ENCODE results near the gene LMO2. TPM values are rescaled to one million over a fixed set of nuclear protein-coding genes. Genes with fewer than 3 reads are reported as not detected.

The LMO2 gene
- total and polyA plus RNA-seq, 2 of the 13 experiments (the other 11 are each of a cell fraction or from before 2014, with no cell fraction given), result not detected

GRCh38 chr11:33931067-33931466, 39.2 kb upstream of the LMO2 start:
- no peak overlapping the region for H3K4me3 ChIP-seq (replicated peaks in 1 of 3; ENCODE audit: insufficient read depth in 1 of 3, low read depth in 2 of 3, low read length in 3 of 3)
- CTCF ChIA-PET (ENCODE audit: low intra/inter-chr PET ratio, low total read pairs), result no interaction called here
- POLR2A ChIA-PET, result no interaction called here
- H3K9me3 ChIP-seq (ENCODE audit: low read length), result no peaks in the 10 kb centered on the region
- no TSS peak for BruUV-seq (replicated peaks)
- no peak overlapping the region for H3K27ac ChIP-seq (ENCODE audit: extremely low read length, insufficient read depth, low read length)
- intact Hi-C loops (cut with micrococcal nuclease; ENCODE audit: unreplicated experiment) (no loop called here), in situ Hi-C loops (cut with HindIII; ENCODE audit: extremely low pct_ligation_motif_present, low pct_unique_long_range_greater_than_20kb) (no loop called here)
- DNase-seq (ENCODE audit: low spot score), result no peak
- peaks cover 0 to 19% of the 10 kb centered on the region in 2 experiments; a peak in 3 of 5 replicates for H3K27me3 ChIP-seq (ENCODE audit: control insufficient read depth in 1 of 2, insufficient read depth in 2 of 2, low read length in 2 of 2)
- 0 out of 2 replicates have a peak, but pooled peaks cover 8% of the 10 kb centered on the region for H3K4me1 ChIP-seq (ENCODE audit: insufficient read depth, low read length)
- no peak for FAIRE-seq
- no peaks in the 10 kb centered on the region for H3K36me3 ChIP-seq (replicated peaks in 1 of 2; ENCODE audit: control insufficient read depth in 1 of 2, insufficient read depth in 2 of 2, low read length in 2 of 2)
- no peak for ATAC-seq
- TF ChIP-seq ZNF816 (CRISPR knock-in tag; IDR thresholded peaks at IDR 0.05; ENCODE audit: borderline replicate concordance) (no peak), ZNF432 (CRISPR knock-in tag; IDR thresholded peaks at IDR 0.05; ENCODE audit: borderline replicate concordance) (no peak), HDAC2 (CRISPR knock-in tag; IDR thresholded peaks at IDR 0.05) (no peak)
- no peaks in the 10 kb centered on the region for H4K20me1 ChIP-seq (ENCODE audit: insufficient read depth, low read length)
- H3K9ac ChIP-seq (ENCODE audit: insufficient read depth, low read depth, low read length), result no peak overlapping the region
- no peak overlapping the region for H2AFZ ChIP-seq (ENCODE audit: low read length)
- no peak overlapping the region for H3K4me2 ChIP-seq (ENCODE audit: low read depth, low read length)
- 5% methylated on average over 1 of the region's 1 CpG for WGBS (ENCODE audit: low lambda C conversion rate)
- no peaks in the 10 kb centered on the region for H3K79me2 ChIP-seq (ENCODE audit: insufficient read depth, low read length)

- in situ Hi-C loops (cut with HindIII; ENCODE audit: extremely low pct_ligation_motif_present, low pct_unique_long_range_greater_than_20kb), result no loop called here
- H3K4me3 ChIP-seq (replicated peaks in 1 of 3; ENCODE audit: insufficient read depth in 1 of 3, low read depth in 2 of 3, low read length in 3 of 3), result no peak overlapping the region
- intact Hi-C loops (cut with micrococcal nuclease; ENCODE audit: unreplicated experiment), result no loop called here
- no peaks in the 10 kb centered on the region for H3K9me3 ChIP-seq (ENCODE audit: low read length)
- no peaks in the 10 kb centered on the region for H3K36me3 ChIP-seq (replicated peaks in 1 of 2; ENCODE audit: control insufficient read depth in 1 of 2, insufficient read depth in 2 of 2, low read length in 2 of 2)
- 30% methylated on average over 7 of the region's 7 CpGs for WGBS (ENCODE audit: low lambda C conversion rate)
- no peak overlapping the region for H3K9ac ChIP-seq (ENCODE audit: insufficient read depth, low read depth, low read length)
- H3K4me1 ChIP-seq (ENCODE audit: insufficient read depth, low read length), result 0 out of 2 replicates have a peak, but pooled peaks cover 8% of the 10 kb centered on the region
- no peaks in the 10 kb centered on the region for H4K20me1 ChIP-seq (ENCODE audit: insufficient read depth, low read length)
- ATAC-seq (no peak), DNase-seq (ENCODE audit: low spot score) (no peak), FAIRE-seq (no peak)
- no peaks in the 10 kb centered on the region for H3K79me2 ChIP-seq (ENCODE audit: insufficient read depth, low read length)
- H3K27me3 ChIP-seq (ENCODE audit: control insufficient read depth in 1 of 2, insufficient read depth in 2 of 2, low read length in 2 of 2), result peaks cover 0 to 19% of the 10 kb centered on the region in 2 experiments; a peak in 3 of 5 replicates
- H2AFZ ChIP-seq (ENCODE audit: low read length), result no peak overlapping the region
- 0 out of 2 replicates have a peak, but pooled peaks have one; percentile 5 for TF ChIP-seq CEBPB (IDR thresholded peaks at IDR 0.05; ENCODE audit: borderline replicate concordance, low read depth, low read length)
- TF ChIP-seq, protein P1, sequence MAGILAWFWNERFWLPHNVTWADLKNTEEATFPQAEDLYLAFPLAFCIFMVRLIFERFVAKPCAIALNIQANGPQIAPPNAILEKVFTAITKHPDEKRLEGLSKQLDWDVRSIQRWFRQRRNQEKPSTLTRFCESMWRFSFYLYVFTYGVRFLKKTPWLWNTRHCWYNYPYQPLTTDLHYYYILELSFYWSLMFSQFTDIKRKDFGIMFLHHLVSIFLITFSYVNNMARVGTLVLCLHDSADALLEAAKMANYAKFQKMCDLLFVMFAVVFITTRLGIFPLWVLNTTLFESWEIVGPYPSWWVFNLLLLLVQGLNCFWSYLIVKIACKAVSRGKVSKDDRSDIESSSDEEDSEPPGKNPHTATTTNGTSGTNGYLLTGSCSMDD (CRISPR knock-in tag; IDR thresholded peaks at IDR 0.05), result no peak
- H3K4me2 ChIP-seq (ENCODE audit: low read depth, low read length), result no peak overlapping the region
- no peak overlapping the region for H3K27ac ChIP-seq (ENCODE audit: extremely low read length, insufficient read depth, low read length)
- ChIA-PET CTCF (ENCODE audit: low intra/inter-chr PET ratio, low total read pairs) (no interaction called here), POLR2A (no interaction called here)
- no TSS peak for BruUV-seq (replicated peaks)
Measured at GRCh38 chr11:33930317-33931021, 38.6 kb upstream of the LMO2 start.
